Mammary epithelial cell (primary cell): ENCODE results near the gene CXCR1.

Experiments used
- CTCF ChIP-seq, 2 donors: IDR thresholded peaks in 1 of 2; conservative IDR thresholded peaks in 1 of 2; 2 replicates each; pipeline ENCODE4 v1.5.1; 2011 to 2012; ENCODE audit warnings: inconsistent platforms in 2 of 2, low read length in 2 of 2, mild to moderate bottlenecking in 2 of 2, control low read depth in 1 of 2, low read depth in 1 of 2; ENCODE audit not compliant: insufficient read depth in 1 of 2; ENCODE audit errors: extremely low read depth in 1 of 2
- EZH2 ChIP-seq: IDR thresholded peaks from 2 replicates; pipeline ENCODE4 v1.6.1; 2012; ENCODE audit warnings: low read length, inconsistent platforms, borderline replicate concordance

GRCh38 chr2:218186355-218186766 lies 19.6 kb upstream of the CXCR1 start:
- peak; percentile 82 to 84 for TF ChIP-seq CTCF (conservative IDR thresholded peaks at IDR 0.05 in 1 of 2, IDR thresholded peaks at IDR 0.05 in 1 of 2; ENCODE audit: extremely low read depth in 1 of 2, insufficient read depth in 1 of 2, low read depth in 1 of 2, low read length in 2 of 2)
- no peak for TF ChIP-seq EZH2
